Endothelial cell (in vitro differentiated cells): Measurements from ENCODE around the gene DAGLA. TPM values are rescaled to one million over a fixed set of nuclear protein-coding genes. Genes with fewer than 3 reads are reported as not detected.

ENCODE experiments used
- DNase-seq: peaks from one replicate; pipeline ENCODE4 v3.0.0; 2021; ENCODE audit warnings: low spot score
- H3K27ac Mint-ChIP-seq: one replicate; pipeline ENCODE4 v1.8.0; 2021; ENCODE audit warnings: mixed read lengths, inconsistent platforms; ENCODE audit not compliant: unreplicated experiment
- H3K27me3 Mint-ChIP-seq: one replicate; pipeline ENCODE4 v1.8.0; 2021; ENCODE audit warnings: mild to moderate bottlenecking, moderate library complexity, mixed read lengths, inconsistent platforms; ENCODE audit not compliant: unreplicated experiment
- H3K36me3 Mint-ChIP-seq: one replicate; pipeline ENCODE4 v1.8.0; 2021; ENCODE audit warnings: mild to moderate bottlenecking, low read depth, mixed read lengths, inconsistent platforms; ENCODE audit not compliant: unreplicated experiment
- H3K4me1 Mint-ChIP-seq: one replicate; pipeline ENCODE4 v1.8.0; 2021; ENCODE audit warnings: mild to moderate bottlenecking, mixed read lengths, inconsistent platforms; ENCODE audit not compliant: unreplicated experiment
- H3K4me3 Mint-ChIP-seq: one replicate; pipeline ENCODE4 v1.8.0; 2021; ENCODE audit warnings: mild to moderate bottlenecking, mixed read lengths, inconsistent platforms; ENCODE audit not compliant: unreplicated experiment
- H3K9me3 Mint-ChIP-seq: one replicate; pipeline ENCODE4 v1.8.0; 2021; ENCODE audit warnings: mixed read lengths, inconsistent platforms; ENCODE audit not compliant: unreplicated experiment
- CTCF ChIP-seq: fragments of 200-600 bp; sonication (generic); IDR thresholded peaks from one replicate; pipeline ENCODE4 v1.5.0; 2021; ENCODE audit warnings: antibody characterized with exemption; ENCODE audit not compliant: unreplicated experiment
- total RNA-seq: library from RNA; stranded (reverse); fragmentation: NEBNext Ultra II Directional; extraction: Animal tissue kit (Norgen Biotek cat#: 25700); gene quantifications from one replicate; pipeline ENCODE4 v1.2.1, GENCODE V29; 2021; ENCODE audit not compliant: unreplicated experiment

DAGLA gene
- total RNA-seq, 1 donor from 2014 or later: 3.2 TPM

GRCh38 chr11:61753672-61754071 is 73.5 kb downstream of the DAGLA start:
- peak overlapping the region; percentile 60 for H3K4me3 Mint-ChIP-seq
- peaks cover 22% of the 10 kb centered on the region for H3K27me3 Mint-ChIP-seq
- H3K9me3 Mint-ChIP-seq: no peaks in the 10 kb centered on the region
- peaks cover 16% of the 10 kb centered on the region for H3K4me1 Mint-ChIP-seq
- no peak overlapping the region for H3K27ac Mint-ChIP-seq
- H3K36me3 Mint-ChIP-seq: no peaks in the 10 kb centered on the region
- TF ChIP-seq CTCF: no peak
- DNase-seq: no peak

GRCh38 chr11:61754534-61755482 is 74.6 kb downstream of the DAGLA start:
- Mint-ChIP-seq H3K4me1 (peaks cover 13% of the 10 kb centered on the region), H3K27me3 (peaks cover 23% of the 10 kb centered on the region), H3K27ac (no peak overlapping the region), H3K4me3 (no peak overlapping the region), H3K36me3 (no peaks in the 10 kb centered on the region), H3K9me3 (no peaks in the 10 kb centered on the region)
- no peak for DNase-seq
- no peak for TF ChIP-seq CTCF

- H3K27me3 Mint-ChIP-seq: peaks cover 22% of the 10 kb centered on the region
- no peak overlapping the region for H3K4me3 Mint-ChIP-seq
- TF ChIP-seq CTCF: no peak
- no peaks in the 10 kb centered on the region for H3K9me3 Mint-ChIP-seq
- peaks cover 11% of the 10 kb centered on the region for H3K4me1 Mint-ChIP-seq
- DNase-seq: no peak
- H3K27ac Mint-ChIP-seq: no peak overlapping the region
- H3K36me3 Mint-ChIP-seq: no peaks in the 10 kb centered on the region
These were observed 75.9 kb downstream of the DAGLA start for GRCh38 chr11:61756147-61756451.

GRCh38 chr11:61756452-61757212 is 76.4 kb downstream of the DAGLA start:
- Mint-ChIP-seq H3K36me3 (no peaks in the 10 kb centered on the region), H3K4me3 (no peak overlapping the region), H3K27ac (no peak overlapping the region), H3K9me3 (no peaks in the 10 kb centered on the region), H3K4me1 (peaks cover 9% of the 10 kb centered on the region), H3K27me3 (peaks cover 20% of the 10 kb centered on the region)
- no peak for TF ChIP-seq CTCF
- no peak for DNase-seq
